GM12875 (cell line): ENCODE measurements around the gene ANKRD40.
"Not testable (repeated sequence)": the region's sequence is repeated elsewhere in the genome, so short reads cannot be mapped to it uniquely, and the experiment has no call there.

Experiments used
- H3K4me3 ChIP-seq: one replicate; pipeline ENCODE4 v1.5.1; 2011; ENCODE audit warnings: low read depth, low read length, control low read depth
- CTCF ChIP-seq: IDR thresholded peaks from 2 replicates; pipeline ENCODE4 v1.5.1; 2011; ENCODE audit warnings: low read depth, mild to moderate bottlenecking, control low read depth, inconsistent platforms, low read length, moderate library complexity, borderline replicate concordance; ENCODE audit not compliant: insufficient read depth

Gene ANKRD40

GRCh38 chr17:50684612-50685333 lies 22.9 kb downstream of the ANKRD40 start:
- no peak overlapping the region for H3K4me3 ChIP-seq
- no peak for TF ChIP-seq CTCF

- H3K4me3 ChIP-seq = no peak overlapping the region
- TF ChIP-seq CTCF = no peak
Observed at GRCh38 chr17:50684288-50684611, 23.5 kb downstream of the ANKRD40 start.

GRCh38 chr17:50683434-50684287 lies 24.1 kb downstream of the ANKRD40 start:
- H3K4me3 ChIP-seq = no peak overlapping the region
- no peak for TF ChIP-seq CTCF

GRCh38 chr17:50682938-50683337 lies 24.8 kb downstream of the ANKRD40 start:
- no peak for TF ChIP-seq CTCF
- H3K4me3 ChIP-seq = no peak overlapping the region

GRCh38 chr17:50682441-50682840 lies 25.3 kb downstream of the ANKRD40 start:
- TF ChIP-seq CTCF = no peak

GRCh38 chr17:50681263-50682200 lies 26.2 kb downstream of the ANKRD40 start:
- no peak overlapping the region for H3K4me3 ChIP-seq
- TF ChIP-seq CTCF = 0 out of 2 replicates have a peak, but pooled peaks have one; percentile 4

More at GRCh38 chr17:50682441-50682840, 25.3 kb downstream of the ANKRD40 start:
- H3K4me3 ChIP-seq = no peak overlapping the region

GRCh38 chr17:50680543-50681262 lies 27.0 kb downstream of the ANKRD40 start:
- H3K4me3 ChIP-seq = not testable (repeated sequence)
